GM18526 (cell line): Measurements from ENCODE around the gene CACNA2D1.

Source experiments
- POLR2A ChIP-seq: IDR thresholded peaks from 3 replicates; pipeline ENCODE4 v1.6.1; 2011; ENCODE audit not compliant: insufficient read length; ENCODE audit errors: extremely low read depth

CACNA2D1 gene

GRCh38 chr7:82384051-82384464 is 59.5 kb downstream of the CACNA2D1 start:
- TF ChIP-seq POLR2A: no peak

DNA sequence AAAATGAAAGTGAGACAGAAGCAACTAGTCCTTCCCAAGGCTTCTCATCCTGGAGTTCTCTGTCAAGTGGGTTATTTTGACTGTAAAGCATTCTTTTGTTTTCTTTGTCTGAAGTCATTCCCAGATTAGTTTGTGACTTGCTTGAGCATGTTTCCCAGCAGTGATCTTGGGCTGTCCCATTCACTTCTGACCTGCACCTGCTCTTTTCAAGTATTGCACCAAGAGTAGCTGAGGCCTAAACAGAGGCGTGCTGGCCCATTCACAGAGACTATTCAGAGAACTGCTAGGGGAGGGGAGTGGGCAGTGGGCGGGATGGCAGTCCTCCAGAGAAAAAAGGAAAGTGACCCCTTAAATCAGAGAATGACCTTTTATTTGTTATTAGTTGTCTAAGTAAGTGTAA is 61.3 kb downstream of the CACNA2D1 start:
- no peak for TF ChIP-seq POLR2A

DNA sequence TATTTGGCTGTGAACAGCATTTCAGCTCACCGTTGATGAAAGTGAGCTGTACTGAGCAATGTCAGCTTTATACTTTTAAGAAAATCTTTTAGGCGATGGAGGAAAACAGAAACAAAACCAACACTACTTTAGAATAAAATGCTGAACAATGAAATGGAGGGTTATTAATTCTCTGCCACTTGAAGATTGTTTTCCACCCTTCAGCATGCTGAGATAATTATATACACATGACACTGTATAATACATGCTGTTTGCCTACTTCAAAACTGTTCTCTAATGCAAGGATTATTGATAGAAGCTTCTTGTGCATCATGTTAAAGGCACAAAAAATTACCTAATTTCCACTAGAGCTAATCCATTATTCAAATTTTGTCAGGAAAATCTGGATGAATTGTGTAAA is 66.8 kb downstream of the CACNA2D1 start:
- TF ChIP-seq POLR2A: no peak

DNA sequence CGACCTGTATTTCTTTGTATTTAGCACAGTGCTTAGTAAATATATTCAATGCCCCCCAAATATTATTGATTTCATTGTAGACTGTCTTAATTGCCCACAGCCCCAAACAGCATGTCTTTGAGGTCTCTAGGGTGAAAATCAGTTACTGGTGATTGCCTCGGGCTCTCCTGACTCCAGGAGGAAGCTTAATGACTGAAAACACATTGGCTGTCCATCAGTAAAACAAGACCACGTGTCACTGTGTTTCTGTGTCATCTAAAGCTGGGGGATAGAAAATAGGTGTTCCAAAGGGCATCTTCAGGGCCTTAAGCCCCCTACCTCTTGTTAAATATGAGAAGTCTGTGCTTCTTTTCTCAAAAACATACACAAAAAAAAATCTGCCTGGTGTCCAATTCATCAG is 67.9 kb downstream of the CACNA2D1 start:
- no peak for TF ChIP-seq POLR2A

DNA sequence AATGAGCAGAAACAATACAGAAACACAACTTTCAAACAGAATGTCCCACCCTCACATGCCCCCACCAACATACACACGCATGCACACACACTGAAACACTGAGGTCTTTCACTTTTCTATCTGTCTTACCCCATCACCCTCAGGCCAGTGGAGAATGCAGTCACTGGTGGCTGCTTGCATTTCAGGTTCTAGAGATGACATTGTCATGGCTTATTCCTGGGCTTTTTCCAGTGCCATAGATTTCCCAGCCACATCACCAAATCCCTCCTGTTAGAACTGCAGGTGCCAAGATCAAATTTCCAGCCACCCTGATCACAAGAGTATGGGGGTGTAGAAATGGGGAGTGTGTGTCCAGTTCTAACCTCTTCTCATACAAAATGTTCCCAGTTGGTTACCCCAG is 68.4 kb downstream of the CACNA2D1 start:
- TF ChIP-seq POLR2A: no peak

GRCh38 chr7:82373926-82374635 is 69.5 kb downstream of the CACNA2D1 start:
- TF ChIP-seq POLR2A: no peak

DNA sequence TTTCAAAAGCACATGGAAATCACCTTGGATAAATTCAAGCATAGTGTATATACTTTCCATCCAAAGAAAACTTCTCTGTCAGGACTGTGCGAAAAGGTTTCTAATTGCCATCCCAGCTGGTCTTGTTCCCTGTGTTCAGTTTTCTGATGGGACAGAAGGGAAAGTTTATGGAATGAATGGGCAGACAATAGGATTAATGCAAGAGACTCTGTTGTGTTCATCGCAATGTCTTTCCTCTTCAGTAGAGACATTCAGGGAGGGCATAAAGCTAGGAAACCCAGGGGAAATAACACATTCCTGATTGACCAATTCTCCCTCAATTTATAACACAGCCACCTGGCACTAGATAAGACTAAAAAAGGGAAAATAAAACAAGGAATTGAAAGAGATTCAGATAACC is 78.9 kb downstream of the CACNA2D1 start:
- no peak for TF ChIP-seq POLR2A

GRCh38 chr7:82364048-82364447 is 79.5 kb downstream of the CACNA2D1 start:
- no peak for TF ChIP-seq POLR2A

- TF ChIP-seq POLR2A: no peak
These were observed 81.4 kb downstream of the CACNA2D1 start for GRCh38 chr7:82362129-82362706.

DNA sequence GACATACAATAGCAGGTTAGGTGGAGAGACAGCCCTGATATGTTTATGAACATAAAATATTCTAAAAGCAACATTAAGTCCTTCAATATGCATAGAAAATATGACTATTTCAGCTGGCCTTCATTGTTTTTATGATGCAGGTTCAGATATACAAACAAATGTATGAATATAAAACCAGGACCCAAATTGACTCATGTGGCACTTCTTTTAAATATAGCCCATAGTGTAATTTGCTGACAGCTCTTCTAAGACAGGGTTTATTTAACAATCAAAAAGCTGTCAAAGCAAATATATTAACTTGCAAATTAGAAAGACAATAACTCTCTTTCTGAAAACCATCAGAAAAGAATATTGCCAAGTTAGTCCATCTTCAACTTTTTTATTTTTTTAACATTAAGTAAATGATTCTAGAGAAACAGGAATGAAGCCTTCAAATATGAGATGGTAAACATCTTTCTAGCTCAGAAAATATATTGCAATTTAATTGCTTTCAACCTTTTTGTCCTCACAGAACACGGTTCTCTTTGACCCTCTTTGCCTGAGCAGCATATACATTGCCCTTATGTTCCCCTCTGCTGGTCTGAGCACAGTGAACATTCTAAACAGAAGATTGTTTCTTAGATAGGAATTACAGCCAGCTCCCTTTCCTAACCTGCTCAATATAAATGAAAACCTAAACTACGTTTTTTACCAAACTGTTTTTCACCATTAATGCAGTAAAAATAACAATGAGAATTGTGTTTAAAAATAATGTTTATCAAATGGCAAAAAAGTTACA is 82.8 kb downstream of the CACNA2D1 start:
- no peak for TF ChIP-seq POLR2A

- TF ChIP-seq POLR2A: no peak
These were observed 84.2 kb downstream of the CACNA2D1 start for GRCh38 chr7:82359426-82359825.

DNA sequence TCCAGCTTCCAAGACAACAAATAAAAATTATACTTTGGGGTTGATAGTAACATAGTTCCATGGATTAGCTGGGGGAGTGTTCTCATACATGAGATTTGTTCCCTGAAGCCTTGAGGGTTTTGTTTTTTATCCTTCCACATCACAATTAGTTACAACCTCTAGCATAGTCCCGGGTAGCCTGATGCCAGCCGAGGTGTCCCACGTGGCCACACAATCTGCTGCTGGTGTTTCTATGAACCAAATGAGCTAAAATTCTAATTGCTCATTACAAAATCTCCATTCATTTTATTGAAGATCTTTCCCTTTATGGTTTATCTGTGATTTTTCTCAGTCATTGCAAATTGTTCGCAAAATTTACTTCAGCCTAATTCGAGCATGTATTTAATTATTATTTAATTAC is 84.7 kb downstream of the CACNA2D1 start:
- TF ChIP-seq POLR2A: no peak

GRCh38 chr7:82358009-82358578 is 85.5 kb downstream of the CACNA2D1 start:
- TF ChIP-seq POLR2A: no peak

- no peak for TF ChIP-seq POLR2A
These were observed 95.3 kb downstream of the CACNA2D1 start for GRCh38 chr7:82348251-82348650.

DNA sequence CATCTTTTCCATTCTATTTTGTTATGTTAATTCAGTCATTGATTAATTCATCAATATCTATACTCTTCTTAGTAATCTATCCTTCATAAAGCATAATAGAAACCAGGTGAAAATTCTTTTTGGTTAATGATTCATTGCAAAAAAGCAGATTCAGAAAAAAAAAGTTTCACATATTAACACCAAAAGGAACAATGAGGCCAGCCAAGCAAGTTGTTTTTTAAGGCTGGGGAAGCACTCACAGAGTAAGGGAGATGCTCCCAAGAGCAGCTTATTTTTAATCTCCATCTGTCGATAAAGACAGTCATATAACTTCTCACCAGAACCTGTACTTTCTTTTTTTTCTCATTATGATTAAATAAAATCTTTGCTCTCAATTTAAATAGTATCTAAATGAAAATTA is 95.8 kb downstream of the CACNA2D1 start:
- TF ChIP-seq POLR2A: no peak

DNA sequence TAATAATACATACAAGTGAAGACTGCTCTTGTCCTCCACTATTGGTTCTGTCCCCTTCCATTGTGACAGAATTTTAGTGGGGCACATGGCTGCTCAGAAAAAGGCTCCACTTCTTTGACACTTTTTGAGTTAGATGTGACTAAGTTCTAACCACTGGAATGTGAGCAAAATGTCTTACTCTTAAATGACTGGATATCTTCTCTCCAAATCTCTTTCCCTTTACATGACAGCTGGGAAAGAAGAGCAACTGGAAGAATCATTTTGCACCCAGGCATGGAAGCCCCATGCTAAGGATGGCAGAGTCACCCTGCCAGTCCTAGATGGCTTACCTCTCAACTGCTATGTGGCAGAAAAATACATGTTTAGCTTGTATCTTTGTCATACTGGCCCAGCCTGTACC is 97.7 kb downstream of the CACNA2D1 start:
- TF ChIP-seq POLR2A: no peak
